GM23338 (cell line): ENCODE data around the gene ST6GALNAC3.

Experiments
- CREB1 ChIP-seq: fragments of 250-450 bp; sonication (Bioruptor Pico); IDR thresholded peaks from 2 replicates; pipeline ENCODE4 v1.5.0; 2020; ENCODE audit warnings: low read depth, mild to moderate bottlenecking, moderate library complexity
- CTCF ChIP-seq, 2 experiments: fragments of 200-600 bp in 1 of 2; sonication (generic) in 1 of 2; conservative IDR thresholded peaks; 2 replicates each; pipeline versions ENCODE4 v1.5.1 to v1.6.1; 2016 to 2017; ENCODE audit warnings: antibody characterized with exemption in 2 of 2, low read depth in 2 of 2, mild to moderate bottlenecking in 2 of 2, moderate library complexity in 1 of 2
- EZH2 ChIP-seq: fragments of 200-600 bp; sonication (generic); IDR thresholded peaks from one replicate; pipeline ENCODE4 v1.8.0; 2017; ENCODE audit warnings: antibody characterized with exemption, mild to moderate bottlenecking, low read depth; ENCODE audit not compliant: unreplicated experiment
- EZH2phosphoT487 ChIP-seq: fragments of 200-600 bp; sonication (generic); IDR thresholded peaks from one replicate; pipeline ENCODE4 v1.8.1; 2018; ENCODE audit warnings: antibody characterized with exemption; ENCODE audit not compliant: unreplicated experiment
- JUNB ChIP-seq: IDR thresholded peaks from one replicate; pipeline ENCODE4 v1.6.1; 2016; ENCODE audit warnings: antibody characterized with exemption; ENCODE audit not compliant: unreplicated experiment
- NANOG ChIP-seq: IDR thresholded peaks from 2 replicates; pipeline ENCODE4 v1.6.1; 2016; ENCODE audit warnings: antibody characterized with exemption, borderline replicate concordance
- POLR2AphosphoS5 ChIP-seq: IDR thresholded peaks from 2 replicates; pipeline ENCODE4 v1.6.1; 2016; ENCODE audit warnings: antibody characterized with exemption, low read depth
- REST ChIP-seq: IDR thresholded peaks from one replicate; pipeline ENCODE4 v1.6.1; 2018; ENCODE audit warnings: antibody characterized with exemption; ENCODE audit not compliant: unreplicated experiment
- TF ChIP-seq, protein P1 (sequence below): fragments of 250-450 bp; sonication (Bioruptor Pico); IDR thresholded peaks from 2 replicates; pipeline ENCODE4 v1.5.0; 2020; ENCODE audit warnings: mild to moderate bottlenecking, moderate library complexity

- TF ChIP-seq CTCF (conservative IDR thresholded peaks at IDR 0.05; ENCODE audit: low read depth in 2 of 2) (no peak), POLR2AphosphoS5 (no peak), CREB1 (no peak), EZH2 (no peak), EZH2phosphoT487 (no peak), REST (no peak), JUNB (no peak), NANOG (no peak)
- TF ChIP-seq, protein P1, sequence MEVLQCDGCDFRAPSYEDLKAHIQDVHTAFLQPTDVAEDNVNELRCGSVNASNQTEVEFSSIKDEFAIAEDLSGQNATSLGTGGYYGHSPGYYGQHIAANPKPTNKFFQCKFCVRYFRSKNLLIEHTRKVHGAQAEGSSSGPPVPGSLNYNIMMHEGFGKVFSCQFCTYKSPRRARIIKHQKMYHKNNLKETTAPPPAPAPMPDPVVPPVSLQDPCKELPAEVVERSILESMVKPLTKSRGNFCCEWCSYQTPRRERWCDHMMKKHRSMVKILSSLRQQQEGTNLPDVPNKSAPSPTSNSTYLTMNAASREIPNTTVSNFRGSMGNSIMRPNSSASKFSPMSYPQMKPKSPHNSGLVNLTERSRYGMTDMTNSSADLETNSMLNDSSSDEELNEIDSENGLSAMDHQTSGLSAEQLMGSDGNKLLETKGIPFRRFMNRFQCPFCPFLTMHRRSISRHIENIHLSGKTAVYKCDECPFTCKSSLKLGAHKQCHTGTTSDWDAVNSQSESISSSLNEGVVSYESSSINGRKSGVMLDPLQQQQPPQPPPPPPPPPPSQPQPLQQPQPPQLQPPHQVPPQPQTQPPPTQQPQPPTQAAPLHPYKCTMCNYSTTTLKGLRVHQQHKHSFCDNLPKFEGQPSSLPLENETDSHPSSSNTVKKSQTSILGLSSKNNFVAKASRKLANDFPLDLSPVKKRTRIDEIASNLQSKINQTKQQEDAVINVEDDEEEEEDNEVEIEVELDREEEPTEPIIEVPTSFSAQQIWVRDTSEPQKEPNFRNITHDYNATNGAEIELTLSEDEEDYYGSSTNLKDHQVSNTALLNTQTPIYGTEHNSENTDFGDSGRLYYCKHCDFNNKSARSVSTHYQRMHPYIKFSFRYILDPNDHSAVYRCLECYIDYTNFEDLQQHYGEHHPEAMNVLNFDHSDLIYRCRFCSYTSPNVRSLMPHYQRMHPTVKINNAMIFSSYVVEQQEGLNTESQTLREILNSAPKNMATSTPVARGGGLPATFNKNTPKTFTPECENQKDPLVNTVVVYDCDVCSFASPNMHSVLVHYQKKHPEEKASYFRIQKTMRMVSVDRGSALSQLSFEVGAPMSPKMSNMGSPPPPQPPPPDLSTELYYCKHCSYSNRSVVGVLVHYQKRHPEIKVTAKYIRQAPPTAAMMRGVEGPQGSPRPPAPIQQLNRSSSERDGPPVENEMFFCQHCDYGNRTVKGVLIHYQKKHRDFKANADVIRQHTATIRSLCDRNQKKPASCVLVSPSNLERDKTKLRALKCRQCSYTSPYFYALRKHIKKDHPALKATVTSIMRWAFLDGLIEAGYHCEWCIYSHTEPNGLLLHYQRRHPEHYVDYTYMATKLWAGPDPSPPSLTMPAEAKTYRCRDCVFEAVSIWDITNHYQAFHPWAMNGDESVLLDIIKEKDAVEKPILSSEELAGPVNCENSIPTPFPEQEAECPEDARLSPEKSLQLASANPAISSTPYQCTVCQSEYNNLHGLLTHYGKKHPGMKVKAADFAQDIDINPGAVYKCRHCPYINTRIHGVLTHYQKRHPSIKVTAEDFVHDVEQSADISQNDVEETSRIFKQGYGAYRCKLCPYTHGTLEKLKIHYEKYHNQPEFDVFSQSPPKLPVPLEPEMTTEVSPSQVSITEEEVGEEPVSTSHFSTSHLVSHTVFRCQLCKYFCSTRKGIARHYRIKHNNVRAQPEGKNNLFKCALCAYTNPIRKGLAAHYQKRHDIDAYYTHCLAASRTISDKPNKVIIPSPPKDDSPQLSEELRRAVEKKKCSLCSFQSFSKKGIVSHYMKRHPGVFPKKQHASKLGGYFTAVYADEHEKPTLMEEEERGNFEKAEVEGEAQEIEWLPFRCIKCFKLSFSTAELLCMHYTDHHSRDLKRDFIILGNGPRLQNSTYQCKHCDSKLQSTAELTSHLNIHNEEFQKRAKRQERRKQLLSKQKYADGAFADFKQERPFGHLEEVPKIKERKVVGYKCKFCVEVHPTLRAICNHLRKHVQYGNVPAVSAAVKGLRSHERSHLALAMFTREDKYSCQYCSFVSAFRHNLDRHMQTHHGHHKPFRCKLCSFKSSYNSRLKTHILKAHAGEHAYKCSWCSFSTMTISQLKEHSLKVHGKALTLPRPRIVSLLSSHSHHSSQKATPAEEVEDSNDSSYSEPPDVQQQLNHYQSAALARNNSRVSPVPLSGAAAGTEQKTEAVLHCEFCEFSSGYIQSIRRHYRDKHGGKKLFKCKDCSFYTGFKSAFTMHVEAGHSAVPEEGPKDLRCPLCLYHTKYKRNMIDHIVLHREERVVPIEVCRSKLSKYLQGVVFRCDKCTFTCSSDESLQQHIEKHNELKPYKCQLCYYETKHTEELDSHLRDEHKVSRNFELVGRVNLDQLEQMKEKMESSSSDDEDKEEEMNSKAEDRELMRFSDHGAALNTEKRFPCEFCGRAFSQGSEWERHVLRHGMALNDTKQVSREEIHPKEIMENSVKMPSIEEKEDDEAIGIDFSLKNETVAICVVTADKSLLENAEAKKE (CRISPR knock-in tag), result no peak
Observed at GRCh38 chr1:76269155-76269554, 194.6 kb downstream of the ST6GALNAC3 start.
